GM18520 (cell line): ENCODE measurements around the gene ZNF787.

Experiments used
- ATAC-seq: cut with Tn5 transposase; IDR thresholded peaks from one replicate; pipeline ENCODE4 v1.9.1; 2021; ENCODE audit not compliant: unreplicated experiment

Gene ZNF787

DNA sequence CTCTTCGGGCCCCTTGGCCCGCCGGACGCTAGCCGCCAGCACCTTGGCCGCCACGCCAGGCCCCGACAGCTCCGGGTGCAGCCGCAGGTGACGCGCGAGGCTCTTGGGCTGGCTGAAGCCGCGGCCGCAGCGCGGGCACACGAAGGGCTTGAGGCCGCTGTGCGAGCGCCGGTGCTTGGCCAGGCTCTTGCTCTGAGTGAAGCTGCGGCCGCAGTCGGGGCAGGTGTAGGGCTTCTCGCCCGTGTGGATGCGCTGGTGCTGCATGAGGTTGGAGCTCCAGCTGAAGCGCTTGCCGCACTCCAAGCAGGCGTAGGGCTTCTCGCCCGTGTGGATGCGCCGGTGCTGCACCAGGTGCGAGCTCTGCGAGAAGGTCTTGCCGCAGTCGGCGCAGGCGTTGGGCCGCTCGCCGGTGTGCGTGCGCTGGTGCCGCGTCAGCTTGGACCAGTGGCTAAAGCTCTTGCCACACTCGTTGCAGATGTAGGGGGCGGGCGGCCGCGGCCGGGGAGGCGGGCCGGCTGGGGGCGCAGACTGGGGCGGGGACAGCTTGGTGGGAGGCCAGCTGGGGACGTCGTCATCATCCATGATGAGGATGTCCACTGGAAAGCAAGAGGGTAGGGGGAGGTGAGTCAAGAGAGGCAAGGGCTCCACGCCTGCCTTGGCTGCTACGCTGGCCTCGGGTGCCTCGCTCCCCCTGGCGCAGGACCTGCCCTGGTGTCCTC, 32.4 kb downstream of the ZNF787 start:
- no peak for ATAC-seq

DNA sequence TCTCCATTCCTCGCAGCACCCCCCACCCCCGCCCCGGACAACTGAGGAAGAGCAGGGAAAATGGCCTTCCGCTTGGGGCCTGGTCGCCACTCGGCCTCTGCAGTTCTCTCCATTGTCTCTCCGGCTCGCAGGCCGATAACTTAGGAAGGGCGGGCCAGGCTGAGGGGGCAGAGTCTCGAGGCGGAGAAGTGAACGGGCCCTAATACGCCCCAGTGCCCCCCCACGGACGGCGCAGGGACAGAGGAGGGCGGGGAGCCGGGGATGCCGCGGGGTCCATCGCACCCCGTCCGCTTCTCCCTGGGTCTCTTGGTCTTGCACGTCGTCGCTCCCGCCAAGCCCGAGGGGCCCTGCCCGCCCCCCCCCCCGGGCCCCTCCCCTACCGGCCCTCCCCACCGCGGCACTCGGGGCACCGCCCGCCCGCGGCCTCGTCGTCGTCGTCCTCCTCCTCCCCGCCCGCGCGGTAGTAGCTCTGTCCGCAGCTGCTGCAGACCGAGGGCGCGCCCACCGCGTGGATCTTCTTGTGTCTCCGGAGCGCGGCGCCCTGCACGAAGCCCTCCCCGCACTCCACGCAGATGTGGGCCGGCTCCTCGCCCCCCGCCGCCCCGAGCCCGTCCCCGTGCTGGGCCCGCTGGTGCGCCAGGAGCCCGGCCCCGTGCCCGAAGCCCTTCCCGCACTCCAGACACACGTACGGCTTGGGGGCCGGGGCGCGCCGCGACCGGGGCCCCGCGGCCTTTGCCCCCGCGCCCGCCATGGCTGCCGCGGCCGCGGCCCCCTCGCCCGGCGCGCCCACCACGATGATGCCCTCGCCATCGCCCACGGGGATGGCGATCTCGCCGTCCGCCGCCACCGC, 33.2 kb downstream of the ZNF787 start:
- no peak for ATAC-seq

DNA sequence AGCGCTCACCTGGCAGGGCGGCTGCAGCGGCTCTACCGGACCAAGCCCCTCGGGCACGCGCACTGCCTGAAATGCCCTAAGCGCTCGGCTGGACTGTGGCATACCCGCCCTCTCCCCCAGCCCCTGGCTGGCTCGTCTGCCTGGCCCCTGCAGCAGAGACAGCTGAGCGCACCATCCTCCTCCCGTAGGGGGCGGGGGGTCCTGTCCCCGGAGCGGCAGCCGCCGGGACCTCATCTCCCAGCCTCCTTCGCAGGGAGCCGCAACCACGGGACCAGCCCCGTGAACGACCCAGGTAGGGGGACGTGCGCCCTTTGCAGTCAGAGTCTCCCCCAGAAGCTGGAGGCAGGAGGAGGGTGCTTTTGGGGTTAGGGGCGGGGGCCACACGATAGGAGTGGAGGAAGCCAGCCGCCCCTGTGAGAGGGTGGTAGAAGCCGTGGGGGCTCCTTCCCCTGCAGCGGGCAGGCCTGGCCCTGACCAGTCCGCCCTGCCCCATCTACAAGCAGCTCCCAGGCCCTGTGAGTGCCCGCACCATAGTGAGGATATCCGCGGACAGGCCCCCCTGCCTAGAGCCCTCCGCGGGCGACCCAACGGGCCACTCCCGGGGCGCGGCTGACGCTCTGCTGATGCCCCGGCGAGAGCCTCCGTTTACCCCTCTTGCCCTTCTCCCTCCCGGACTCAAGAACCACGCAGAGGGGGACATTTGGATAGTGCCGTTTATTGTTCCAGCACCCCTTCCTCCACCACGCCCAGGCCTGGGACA, 34.2 kb downstream of the ZNF787 start:
- ATAC-seq = no peak

- ATAC-seq = no peak
Observed at GRCh38 chr19:56085571-56086275, 35.4 kb downstream of the ZNF787 start.

DNA sequence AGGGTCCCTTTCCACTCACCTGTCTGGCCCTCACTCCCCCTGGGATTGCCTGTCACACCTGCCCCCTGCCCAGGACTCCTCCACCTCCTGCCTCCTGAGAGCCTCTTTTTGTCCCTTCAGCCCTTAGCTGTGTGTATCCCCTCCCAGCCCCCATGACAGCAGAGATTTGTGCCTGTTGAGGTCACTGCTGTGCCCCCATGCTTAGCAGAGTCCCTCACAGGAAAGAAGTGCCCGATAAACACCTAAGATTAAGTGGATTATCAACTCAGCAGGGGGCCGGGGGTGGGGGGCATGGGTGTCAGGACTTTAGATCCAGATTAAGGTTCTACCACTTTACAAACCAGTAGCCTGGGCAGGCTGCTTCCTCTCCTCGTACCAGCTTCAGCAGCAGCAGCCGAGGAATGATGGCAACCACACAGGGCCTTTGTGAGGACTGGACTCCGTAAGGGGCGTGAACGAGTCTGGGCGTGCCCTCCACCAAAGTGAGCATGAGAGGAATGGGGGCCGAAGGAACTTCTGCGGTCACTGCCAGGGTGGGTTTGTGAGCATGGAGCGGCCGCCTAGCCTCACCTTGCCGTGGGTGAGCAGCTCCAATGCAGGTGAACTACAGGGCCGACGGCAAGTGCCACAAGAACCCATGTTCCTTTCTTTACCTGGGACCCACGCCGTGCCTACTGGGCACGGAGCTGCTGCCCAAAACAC, 36.1 kb downstream of the ZNF787 start:
- no peak for ATAC-seq

- no peak for ATAC-seq
Observed at GRCh38 chr19:56083668-56084067, 37.4 kb downstream of the ZNF787 start.

GRCh38 chr19:56080669-56081401, 40.3 kb downstream of the ZNF787 start:
- peak; percentile 51 for ATAC-seq

GRCh38 chr19:56079609-56080008, 41.5 kb downstream of the ZNF787 start:
- no peak for ATAC-seq

GRCh38 chr19:56076498-56076897, 44.6 kb downstream of the ZNF787 start:
- no peak for ATAC-seq

GRCh38 chr19:56071151-56071550, 49.9 kb downstream of the ZNF787 start:
- no peak for ATAC-seq

GRCh38 chr19:56069642-56070041, 51.5 kb downstream of the ZNF787 start:
- no peak for ATAC-seq

DNA sequence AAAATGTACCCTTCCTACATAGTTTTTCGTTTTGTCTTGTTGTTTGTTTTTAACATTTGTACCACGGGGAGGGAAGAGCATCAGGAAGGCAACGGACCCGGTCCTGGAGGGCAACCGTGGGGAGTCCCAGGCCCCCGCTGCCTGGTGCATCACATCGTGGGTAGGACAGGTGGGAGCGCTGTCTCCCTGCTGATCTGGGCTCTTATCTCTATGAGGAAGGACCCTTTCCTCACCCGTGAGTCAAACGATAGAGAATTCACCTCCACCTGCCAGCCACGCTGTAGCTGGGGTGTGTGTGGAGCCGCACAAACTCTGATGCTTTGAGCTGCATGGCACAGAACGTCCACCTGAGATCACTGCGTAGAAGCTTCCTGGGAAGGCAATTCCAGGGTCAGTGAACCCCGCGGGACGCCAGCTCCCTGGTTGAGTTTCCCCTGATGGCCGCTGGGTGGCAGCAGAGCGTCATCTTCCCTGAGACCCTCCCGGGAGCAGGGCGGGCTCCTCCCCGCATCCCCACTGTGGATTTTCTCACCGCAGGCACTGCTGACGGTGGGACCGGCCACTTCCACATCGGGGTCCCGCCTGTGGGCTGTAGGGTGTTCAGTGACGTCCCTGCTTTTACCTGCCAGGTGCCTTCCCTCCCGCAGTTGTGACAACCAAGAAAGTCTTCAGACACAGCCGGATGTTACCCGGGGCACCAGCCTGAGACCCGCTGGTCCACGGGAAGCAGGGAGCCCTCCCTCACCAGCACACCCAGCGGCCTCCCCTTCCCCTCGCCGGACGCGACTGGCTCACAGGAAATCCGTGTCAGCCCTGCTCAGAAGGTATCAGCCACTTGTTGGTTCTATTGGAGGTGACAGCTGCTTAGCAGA, 54.7 kb downstream of the ZNF787 start:
- no peak for ATAC-seq

DNA sequence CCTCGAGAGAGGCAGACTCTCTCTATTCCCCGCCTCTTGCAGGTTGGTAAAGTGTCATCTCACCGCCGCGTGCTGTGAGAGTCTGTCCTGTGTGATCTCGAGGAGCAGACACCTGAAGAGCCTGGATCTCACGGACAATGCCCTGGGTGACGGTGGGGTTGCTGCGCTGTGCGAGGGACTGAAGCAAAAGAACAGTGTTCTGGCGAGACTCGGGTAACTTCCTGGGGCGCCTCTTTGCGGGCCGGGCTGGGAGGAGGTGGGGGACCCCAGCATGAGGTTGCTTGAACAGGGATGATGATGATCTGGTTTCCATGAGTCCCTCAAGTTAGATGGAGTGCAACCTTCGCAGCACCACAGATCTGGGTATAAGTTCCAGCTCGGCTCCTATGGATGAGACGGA, 67.5 kb downstream of the ZNF787 start:
- ATAC-seq = no peak
